Fibroblast of mammary gland (primary cell): ENCODE results near the gene IFNA14.
"Not testable (repeated sequence)": the region's sequence is repeated elsewhere in the genome, so short reads cannot be mapped to it uniquely, and the experiment has no call there.

ENCODE experiments used
- DNase-seq: peaks from one replicate; pipeline ENCODE4 v3.0.0-alpha.2; 2010; ENCODE audit warnings: low read depth
- H3K4me3 ChIP-seq: 2 replicates; pipeline ENCODE4 v1.5.1; 2011; ENCODE audit warnings: low read depth, mild to moderate bottlenecking, low read length, moderate library complexity; ENCODE audit not compliant: control insufficient read depth
- CTCF ChIP-seq: conservative IDR thresholded peaks from 2 replicates; pipeline ENCODE4 v1.5.1; 2011; ENCODE audit warnings: low read depth, low read length, inconsistent platforms; ENCODE audit not compliant: control insufficient read depth, insufficient read depth

The IFNA14 gene

GRCh38 chr9:21251638-21252037 lies 11.8 kb upstream of the IFNA14 start:
- no peak for DNase-seq
- no peak overlapping the region for H3K4me3 ChIP-seq
- TF ChIP-seq CTCF = no peak

- DNase-seq = no peak
- TF ChIP-seq CTCF = no peak
- H3K4me3 ChIP-seq = no peak overlapping the region
Measured at GRCh38 chr9:21251190-21251589, 11.4 kb upstream of the IFNA14 start.

GRCh38 chr9:21244836-21245235 lies 5.0 kb upstream of the IFNA14 start:
- H3K4me3 ChIP-seq = no peak overlapping the region
- TF ChIP-seq CTCF = no peak
- DNase-seq = no peak

GRCh38 chr9:21236360-21236714 lies 3.5 kb downstream of the IFNA14 start:
- not testable (repeated sequence) for DNase-seq, H3K4me3 ChIP-seq

GRCh38 chr9:21235468-21236359 lies 4.1 kb downstream of the IFNA14 start:
- TF ChIP-seq CTCF = peak; percentile 58
- not testable (repeated sequence) for H3K4me3 ChIP-seq
- DNase-seq = peak; percentile 54

- no peak overlapping the region for H3K4me3 ChIP-seq
- DNase-seq = no peak
- TF ChIP-seq CTCF = no peak
Measured at GRCh38 chr9:21234153-21234687, 5.6 kb downstream of the IFNA14 start.

GRCh38 chr9:21233258-21233657 lies 6.5 kb downstream of the IFNA14 start:
- no peak for TF ChIP-seq CTCF
- H3K4me3 ChIP-seq = no peak overlapping the region
- DNase-seq = no peak
